DMS 273 treated with DMSO at 0.1 percent for 48 hours (cell line): Measurements from ENCODE around the gene ZNF518A.

Experiments used
- DNase-seq: peaks from one replicate; lab custom pipeline; 2025; lab: John Stamatoyannopoulos, UW

ZNF518A gene, protein sequence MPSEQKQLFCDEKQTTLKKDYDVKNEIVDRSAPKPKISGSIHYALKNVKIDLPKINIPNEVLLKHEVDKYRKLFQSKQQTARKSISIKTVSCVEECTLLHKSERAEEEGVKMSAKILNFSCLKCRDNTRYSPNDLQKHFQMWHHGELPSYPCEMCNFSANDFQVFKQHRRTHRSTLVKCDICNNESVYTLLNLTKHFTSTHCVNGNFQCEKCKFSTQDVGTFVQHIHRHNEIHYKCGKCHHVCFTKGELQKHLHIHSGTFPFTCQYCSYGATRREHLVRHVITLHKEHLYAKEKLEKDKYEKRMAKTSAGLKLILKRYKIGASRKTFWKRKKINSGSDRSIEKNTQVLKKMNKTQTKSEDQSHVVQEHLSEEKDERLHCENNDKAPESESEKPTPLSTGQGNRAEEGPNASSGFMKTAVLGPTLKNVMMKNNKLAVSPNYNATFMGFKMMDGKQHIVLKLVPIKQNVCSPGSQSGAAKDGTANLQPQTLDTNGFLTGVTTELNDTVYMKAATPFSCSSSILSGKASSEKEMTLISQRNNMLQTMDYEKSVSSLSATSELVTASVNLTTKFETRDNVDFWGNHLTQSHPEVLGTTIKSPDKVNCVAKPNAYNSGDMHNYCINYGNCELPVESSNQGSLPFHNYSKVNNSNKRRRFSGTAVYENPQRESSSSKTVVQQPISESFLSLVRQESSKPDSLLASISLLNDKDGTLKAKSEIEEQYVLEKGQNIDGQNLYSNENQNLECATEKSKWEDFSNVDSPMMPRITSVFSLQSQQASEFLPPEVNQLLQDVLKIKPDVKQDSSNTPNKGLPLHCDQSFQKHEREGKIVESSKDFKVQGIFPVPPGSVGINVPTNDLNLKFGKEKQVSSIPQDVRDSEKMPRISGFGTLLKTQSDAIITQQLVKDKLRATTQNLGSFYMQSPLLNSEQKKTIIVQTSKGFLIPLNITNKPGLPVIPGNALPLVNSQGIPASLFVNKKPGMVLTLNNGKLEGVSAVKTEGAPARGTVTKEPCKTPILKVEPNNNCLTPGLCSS (N-terminal part only)

DNA sequence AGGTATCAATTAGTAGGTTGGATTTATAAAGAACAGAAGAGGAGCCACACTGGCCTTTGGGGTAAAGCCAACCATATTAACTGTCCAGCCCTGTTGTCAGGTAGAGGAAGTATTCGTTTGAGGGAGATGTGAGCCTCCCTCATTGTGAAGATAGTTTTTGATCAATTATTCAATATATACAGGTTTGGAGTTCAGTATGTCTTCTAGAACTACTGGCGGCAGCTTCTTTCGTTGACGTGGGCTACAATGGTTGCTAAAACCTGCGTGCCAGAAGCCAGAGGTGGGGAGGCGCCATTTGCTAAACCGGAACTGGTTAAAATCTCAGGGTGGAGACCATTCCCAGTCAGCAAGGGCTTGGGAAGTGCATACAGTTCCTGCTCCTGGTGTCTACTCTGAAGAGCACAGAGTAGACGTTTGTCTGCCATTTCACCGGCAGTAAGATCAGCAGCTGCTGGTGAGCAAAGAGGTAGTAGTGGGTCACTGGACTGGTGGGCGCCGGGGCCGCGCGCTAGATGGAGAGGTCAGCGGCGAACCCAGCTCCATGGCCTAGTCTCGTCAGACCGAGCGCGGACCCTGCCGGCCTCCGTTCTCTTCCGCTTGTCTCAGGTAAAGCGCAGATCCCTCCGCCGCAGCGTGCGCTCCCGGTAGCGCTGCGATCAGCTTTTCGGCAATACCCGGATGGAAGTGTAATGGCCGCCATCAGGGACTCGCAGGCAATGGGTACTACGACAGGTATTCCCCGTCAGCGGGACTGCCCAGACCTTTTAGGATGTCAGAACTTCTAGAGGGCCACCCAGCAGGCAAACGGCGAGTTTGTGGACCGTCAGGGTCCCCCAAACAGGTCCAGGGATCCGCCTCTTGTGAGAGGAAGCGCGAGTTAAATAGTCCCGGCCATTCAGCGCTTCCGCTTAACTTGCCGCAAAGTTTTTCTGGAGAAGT lies at the start of gene ZNF518A:
ZNF518A (plus strand) TSS at position 911 of the 939 bp plus-strand sequence. CDS start 26,026 bp downstream, outside the sequence.
- DNase-seq: peak; percentile 77

GRCh38 chr10:96082153-96082552 lies 47.9 kb upstream of the ZNF518A start:
- no peak for DNase-seq

DNA sequence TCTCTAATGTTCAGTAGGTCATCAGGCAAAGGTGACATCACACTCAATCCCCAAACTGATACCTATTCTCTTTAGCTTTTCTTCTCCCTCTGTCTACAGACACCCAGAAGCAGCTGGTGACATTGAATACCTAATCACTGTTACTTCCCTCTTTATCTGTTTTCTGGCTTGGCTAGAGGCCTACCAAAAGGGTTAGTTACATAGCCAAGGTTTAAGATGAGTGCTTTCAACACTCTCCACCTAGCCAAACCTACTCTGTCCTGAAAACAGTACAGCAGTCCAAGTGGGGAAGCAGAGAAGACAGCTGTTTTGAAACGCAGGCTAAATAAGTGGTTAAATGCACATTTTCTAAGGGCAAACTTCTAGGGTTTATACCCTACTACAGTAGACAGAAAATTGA lies 47.3 kb upstream of the ZNF518A start:
- DNase-seq: no peak

- no peak for DNase-seq
Measured at GRCh38 chr10:96089116-96089515, 41.0 kb upstream of the ZNF518A start.

GRCh38 chr10:96089670-96090462 lies 40.2 kb upstream of the ZNF518A start:
- peak; percentile 84 for DNase-seq

DNA sequence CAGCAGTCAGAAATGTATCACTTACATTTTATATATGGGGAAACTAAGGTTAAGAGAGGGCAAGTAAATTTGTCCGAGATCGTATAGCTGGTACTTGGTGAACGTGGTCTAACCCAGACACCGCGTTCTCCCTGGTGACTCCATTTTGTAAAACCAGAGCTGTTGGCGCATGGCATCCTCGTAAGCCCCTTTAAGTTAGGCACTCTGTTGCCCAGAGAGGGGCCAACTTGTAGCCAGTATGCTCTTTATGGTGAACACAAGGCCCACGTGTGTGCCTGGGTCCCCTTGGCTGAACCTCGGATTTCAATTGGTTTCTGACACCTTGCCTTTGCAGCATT lies 39.7 kb upstream of the ZNF518A start:
- DNase-seq: no peak

GRCh38 chr10:96092999-96093767 lies 36.9 kb upstream of the ZNF518A start:
- DNase-seq: no peak

GRCh38 chr10:96093948-96094347 lies 36.1 kb upstream of the ZNF518A start:
- no peak for DNase-seq

DNA sequence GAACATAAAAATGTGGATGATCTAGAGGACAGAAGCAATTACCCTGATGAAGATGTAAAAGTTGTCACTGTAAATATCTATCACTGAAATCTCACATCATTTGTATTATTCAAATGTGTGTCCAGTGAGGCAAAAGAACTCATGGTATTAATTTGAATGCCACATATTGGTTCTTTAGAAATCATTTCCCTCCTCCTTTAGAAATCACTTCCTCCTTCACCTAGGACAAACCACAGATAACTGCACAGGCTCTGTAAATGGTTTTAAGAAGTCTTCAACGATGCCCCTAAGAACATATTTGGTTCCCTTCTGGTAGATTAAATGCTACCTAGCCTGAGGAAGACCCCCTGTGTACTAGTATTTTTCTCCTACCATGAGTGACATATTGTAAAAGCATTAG lies 33.1 kb upstream of the ZNF518A start:
- DNase-seq: no peak

DNA sequence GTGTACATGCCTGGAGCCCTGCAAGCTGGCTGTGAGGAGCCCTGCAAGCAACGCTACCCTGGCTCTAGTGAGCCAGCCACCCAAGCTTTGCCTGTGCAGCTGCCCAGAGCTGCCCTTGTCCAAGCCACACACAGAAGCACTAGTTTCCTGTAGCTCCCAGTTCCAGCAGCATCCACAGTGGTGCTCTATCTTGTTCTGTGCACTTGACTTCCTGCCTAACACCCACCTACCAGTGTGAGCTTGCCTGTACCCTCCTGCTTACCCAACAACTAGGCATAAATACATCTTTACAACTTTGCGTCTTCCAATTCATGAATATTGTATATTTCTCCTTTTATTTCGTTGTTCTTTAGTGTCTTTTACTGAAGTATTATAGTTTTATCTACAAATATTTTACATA lies 32.2 kb upstream of the ZNF518A start:
- no peak for DNase-seq

GRCh38 chr10:96107623-96108038 lies 22.5 kb upstream of the ZNF518A start:
- DNase-seq: no peak

DNA sequence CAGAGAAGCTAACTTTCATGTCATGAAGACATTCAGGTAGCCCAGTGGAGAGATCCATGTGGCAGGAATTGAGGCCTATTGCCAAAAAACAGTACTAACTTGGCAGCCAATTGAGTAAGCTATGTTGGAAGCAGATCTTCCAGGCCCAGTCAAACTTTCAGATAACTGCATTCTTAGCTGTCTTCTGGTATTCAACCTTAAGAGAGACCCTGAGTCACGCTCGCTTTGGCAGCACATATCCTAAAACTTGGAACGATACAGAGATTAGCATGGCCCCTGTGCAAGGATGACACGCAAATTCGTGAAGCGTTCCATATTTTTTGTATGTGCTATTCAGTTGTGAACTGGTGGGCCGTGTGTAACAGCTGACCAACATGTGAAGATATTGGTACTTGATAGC lies 17.6 kb upstream of the ZNF518A start:
- DNase-seq: no peak

GRCh38 chr10:96118604-96119450 lies 11.3 kb upstream of the ZNF518A start:
- no peak for DNase-seq

DNA sequence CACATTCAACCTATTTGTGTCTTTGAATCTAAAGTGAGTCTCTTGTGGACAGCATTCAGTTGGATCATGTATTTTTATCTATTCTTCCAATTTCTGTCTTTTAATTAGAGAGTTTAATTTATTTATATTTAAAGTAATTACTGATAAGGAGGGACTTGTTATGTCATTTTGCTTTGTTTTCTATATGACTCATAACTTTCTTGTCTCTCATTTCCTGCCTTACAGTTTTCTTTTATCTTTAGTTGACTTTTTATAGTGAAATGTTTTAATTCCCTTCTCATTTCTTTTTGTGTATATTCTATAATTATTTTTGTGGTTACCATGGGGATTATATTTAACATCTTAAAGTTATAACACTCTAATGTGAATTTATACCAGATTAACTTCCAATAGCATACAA lies 7.3 kb upstream of the ZNF518A start:
- no peak for DNase-seq

DNA sequence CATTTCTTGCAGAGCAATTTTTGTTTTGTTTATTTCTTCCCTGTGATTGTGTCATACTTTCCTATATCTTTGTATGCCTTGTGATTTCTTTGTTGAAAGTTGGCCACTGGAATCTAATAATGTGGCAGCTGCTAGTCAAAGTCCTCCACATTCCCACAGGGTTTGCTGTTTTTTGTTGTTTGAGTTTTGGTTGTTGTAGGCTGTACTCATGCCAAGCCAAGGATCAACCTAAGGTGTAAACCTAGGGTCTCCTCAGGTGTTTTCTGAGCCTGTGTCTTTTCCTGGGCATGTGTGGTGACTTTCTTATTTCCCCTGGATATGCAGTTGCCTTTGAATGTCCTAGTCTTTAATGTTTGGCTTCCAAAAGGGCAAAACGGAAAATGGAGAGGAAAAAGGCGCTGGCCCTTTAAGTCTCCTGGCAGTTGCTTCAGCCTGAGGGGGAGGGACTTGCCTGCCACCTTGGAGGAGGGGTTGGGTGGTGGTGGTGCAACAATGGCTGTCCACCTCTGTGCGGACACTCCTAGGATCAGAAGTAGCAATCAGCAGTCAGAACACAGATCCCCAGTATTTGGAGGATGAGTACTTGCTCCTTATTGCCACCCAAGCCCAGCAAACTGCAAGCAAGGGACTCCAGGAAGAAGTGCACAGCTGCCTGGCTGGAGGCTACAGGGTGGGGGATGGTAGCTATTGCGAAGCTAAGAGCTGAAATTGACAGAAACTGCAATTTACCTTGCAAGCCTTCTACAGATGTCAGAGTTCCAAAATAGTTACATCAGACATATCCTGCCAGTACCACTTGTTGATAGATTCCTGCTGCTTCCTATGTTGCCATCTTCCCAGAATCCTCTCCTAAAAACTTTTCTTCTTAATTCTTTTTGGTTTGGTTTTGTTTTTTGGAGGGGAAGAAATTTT lies 5.6 kb upstream of the ZNF518A start:
- no peak for DNase-seq

GRCh38 chr10:96125142-96125515 lies 5.0 kb upstream of the ZNF518A start:
- no peak for DNase-seq

- peak; percentile 26 for DNase-seq
Measured at GRCh38 chr10:96130326-96130995, 364 bp downstream of the ZNF518A start.

DNA sequence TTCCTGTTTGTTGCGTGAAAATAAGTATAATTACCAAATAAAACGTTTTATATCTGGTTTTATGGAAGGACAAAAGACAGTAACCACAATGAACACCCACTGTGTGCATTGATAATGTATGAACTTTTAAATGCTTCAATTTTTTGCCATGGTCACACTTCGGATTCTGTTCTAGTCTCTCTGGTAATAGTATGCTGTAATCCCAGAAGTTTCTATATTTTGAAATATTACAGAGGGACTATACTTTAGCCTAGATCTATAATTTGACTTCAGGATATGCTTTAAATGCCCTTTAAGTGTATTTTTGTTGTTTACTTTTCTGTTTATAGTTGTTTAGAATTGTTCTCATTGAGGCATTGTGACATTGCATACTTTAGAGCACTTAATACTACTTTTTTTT lies 1.5 kb downstream of the ZNF518A start:
- DNase-seq: no peak
